ENCODE measurements around the gene MXD4. TPM values are rescaled to one million over a fixed set of nuclear protein-coding genes. Genes with fewer than 3 reads are reported as not detected.

Gene MXD4
- total RNA-seq, 6 donors from 2014 or later, result 50.1 to 135 (median 76.4) TPM

DNA sequence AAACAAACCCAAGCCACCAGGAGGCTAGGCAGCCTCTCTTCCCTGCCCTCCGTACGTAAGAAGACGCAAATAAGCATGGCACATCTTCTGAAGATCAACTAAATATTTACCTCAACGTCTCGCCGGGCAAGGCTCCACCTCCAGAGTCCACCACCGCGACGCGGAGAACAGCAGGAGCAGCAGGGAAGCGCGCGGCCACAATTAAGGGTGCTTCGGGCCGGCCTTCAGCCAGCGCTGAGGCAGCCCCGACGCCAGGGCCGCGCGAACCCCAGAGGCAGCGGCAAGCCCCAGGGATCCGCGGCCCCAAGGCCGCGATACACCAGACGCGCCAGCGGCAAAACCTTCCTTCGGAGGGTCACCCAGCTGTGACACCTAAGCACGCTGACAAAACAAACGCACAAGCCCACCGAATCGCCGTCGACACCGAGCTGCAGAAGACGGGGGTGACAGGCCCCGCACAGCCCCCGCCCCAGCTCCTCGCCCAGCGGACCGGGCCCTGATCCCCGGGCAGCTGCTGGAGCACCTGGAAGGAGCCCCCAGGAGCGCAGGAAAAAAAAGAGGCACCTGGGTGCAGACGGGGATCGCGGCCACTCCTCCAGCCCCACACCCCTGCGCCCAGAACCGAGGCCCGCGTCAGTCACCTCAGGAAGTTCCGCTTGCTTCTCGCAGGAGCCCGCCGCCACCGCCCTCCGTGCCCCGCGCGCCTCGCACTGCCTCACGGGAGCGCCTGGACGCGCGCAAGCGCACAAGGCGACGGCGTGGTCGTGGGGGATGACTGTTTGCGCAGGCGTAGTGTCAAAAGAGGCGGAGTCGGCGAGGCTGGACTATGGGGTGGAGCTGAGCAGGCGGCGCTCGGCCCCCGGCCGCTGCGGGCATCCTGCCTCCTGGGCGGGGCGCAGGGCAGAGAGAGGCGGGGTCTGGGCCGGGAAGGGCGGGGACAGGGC lies 20.2 kb downstream of the MXD4 start, which contains the start of the genes HAUS3 and POLN:
HAUS3 (minus strand) TSS at position 712 of the 944 bp plus-strand sequence. CDS start 1,175 bp downstream, outside the sequence.
POLN (minus strand) TSS at position 712 of the 944 bp plus-strand sequence. CDS start 12,890 bp downstream, outside the sequence.
- peaks cover 53 to 78% (median 63%) of the 10 kb centered on the region in 4 donors for H3K4me1 ChIP-seq
- 0 to 1% methylated on average over 18 to 47 of the region's 88 CpGs for WGBS, 2 donors

DNA sequence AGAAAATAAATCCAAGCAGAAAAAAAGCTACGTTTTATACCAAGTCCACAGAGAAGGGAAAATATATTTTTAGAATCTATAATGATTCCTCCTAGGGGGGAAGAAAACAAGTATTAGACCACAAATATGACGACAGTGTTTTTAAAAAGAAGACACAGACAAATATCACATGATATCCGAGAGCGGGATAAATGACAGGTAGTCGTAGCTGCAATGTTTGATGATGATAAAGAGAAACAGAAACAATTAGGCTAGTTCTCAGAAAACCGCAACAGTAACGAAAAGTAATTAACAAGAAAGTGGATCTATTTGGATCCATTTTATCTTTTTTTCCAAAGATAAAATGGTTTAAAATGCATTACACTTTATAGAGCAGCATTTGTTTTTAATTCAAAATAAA lies 20.9 kb downstream of the MXD4 start:
- no peaks in the 10 kb centered on the region for H3K9me3 ChIP-seq
- H3K36me3 ChIP-seq, result peaks cover 0 to 10% (median 0%) of the 10 kb centered on the region in 4 donors
- peak overlapping the region in 3 of 4 donors; percentile 84 to 90 (median 86) for H3K27ac ChIP-seq
- TF ChIP-seq, protein P1, sequence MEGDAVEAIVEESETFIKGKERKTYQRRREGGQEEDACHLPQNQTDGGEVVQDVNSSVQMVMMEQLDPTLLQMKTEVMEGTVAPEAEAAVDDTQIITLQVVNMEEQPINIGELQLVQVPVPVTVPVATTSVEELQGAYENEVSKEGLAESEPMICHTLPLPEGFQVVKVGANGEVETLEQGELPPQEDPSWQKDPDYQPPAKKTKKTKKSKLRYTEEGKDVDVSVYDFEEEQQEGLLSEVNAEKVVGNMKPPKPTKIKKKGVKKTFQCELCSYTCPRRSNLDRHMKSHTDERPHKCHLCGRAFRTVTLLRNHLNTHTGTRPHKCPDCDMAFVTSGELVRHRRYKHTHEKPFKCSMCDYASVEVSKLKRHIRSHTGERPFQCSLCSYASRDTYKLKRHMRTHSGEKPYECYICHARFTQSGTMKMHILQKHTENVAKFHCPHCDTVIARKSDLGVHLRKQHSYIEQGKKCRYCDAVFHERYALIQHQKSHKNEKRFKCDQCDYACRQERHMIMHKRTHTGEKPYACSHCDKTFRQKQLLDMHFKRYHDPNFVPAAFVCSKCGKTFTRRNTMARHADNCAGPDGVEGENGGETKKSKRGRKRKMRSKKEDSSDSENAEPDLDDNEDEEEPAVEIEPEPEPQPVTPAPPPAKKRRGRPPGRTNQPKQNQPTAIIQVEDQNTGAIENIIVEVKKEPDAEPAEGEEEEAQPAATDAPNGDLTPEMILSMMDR (IDR thresholded peaks at IDR 0.05), result no peak
- TF ChIP-seq EP300 (IDR thresholded peaks at IDR 0.05) (no peak), POLR2A (IDR thresholded peaks at IDR 0.05) (no peak), POLR2AphosphoS5 (IDR thresholded peaks at IDR 0.05) (no peak)
- H3K27me3 ChIP-seq, result no peaks in the 10 kb centered on the region
- H3K4me3 ChIP-seq, result peak overlapping the region in 3 of 4 donors; percentile 84 to 100 (median 99)
- DNase-seq (no peak), ATAC-seq (ENCODE audit: low FRiP score in 2 of 2) (no peak)
- WGBS, 2 donors, result 5 to 8% methylated on average over 7 of the region's 7 CpGs
- H3K4me1 ChIP-seq, result peaks cover 53 to 73% (median 61%) of the 10 kb centered on the region in 4 donors

More for the DNA sequence above, 20.2 kb downstream of the MXD4 start, which contains the start of the genes HAUS3 and POLN:
- Histone ChIP-seq H3K4me3 (peak within 1 kb of the TSS; percentile 84 to 100 (median 95)), H3K27me3 (no peaks in the 10 kb centered on the region), H3K9me3 (no peaks in the 10 kb centered on the region), H3K36me3 (peaks cover 0 to 3% (median 0%) of the 10 kb centered on the region in 4 donors), H3K27ac (peak within 1 kb of the TSS; percentile 82 to 90 (median 85))
- peak; percentile 99 for DNase-seq
- ATAC-seq (ENCODE audit: low FRiP score in 2 of 2), result peak; percentile 99
- TF ChIP-seq, protein P1 (IDR thresholded peaks at IDR 0.05), result peak in 1 of 6 experiments; percentile 2
- TF ChIP-seq EP300 (IDR thresholded peaks at IDR 0.05) (no peak), POLR2AphosphoS5 (IDR thresholded peaks at IDR 0.05) (peak; percentile 82 to 97), POLR2A (IDR thresholded peaks at IDR 0.05) (peak in 3 of 4 donors; percentile 43 to 92 (median 75))

DNA sequence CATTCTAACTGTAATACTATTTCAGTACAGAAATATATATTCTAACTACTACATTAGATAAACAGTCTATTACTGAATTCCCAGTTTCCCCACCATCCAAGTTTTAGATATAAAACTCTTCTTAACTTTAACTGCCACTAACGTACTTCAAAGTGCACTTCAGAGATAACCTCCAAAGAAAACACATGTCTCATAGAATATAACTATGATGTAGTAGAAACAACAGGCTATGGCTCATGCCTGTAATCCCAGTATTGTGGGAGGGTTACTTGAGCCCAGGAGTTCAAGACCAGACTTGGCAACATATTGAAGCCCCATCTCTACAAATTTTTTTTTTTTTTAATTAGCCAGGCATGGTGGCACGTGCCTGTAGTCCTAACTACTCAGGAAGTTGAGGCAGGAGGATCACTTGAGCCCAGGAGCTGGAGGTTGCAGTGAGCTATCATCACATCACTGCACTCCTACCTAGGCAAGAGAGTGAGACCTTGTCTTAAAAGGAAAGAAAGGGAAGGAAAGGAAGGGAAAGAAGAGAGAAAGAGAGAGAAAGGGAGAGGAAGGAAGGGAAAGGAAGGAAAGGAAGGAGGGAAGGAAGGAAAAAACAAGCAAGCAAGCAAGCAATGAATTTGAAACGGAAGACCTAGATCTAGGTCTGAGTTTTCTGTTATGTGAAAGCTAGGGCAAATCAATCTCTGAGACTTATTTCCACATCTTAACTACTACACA lies 24.8 kb downstream of the MXD4 start:
- H3K27me3 ChIP-seq, result no peaks in the 10 kb centered on the region
- WGBS, 2 donors, result 41 to 60% methylated on average over 3 of the region's 3 CpGs
- DNase-seq (no peak), ATAC-seq (ENCODE audit: low FRiP score in 2 of 2) (no peak)
- no peaks in the 10 kb centered on the region for H3K9me3 ChIP-seq
- H3K4me1 ChIP-seq, result peaks cover 26 to 43% (median 31%) of the 10 kb centered on the region in 4 donors
- TF ChIP-seq POLR2A (IDR thresholded peaks at IDR 0.05), result no peak
- TF ChIP-seq POLR2AphosphoS5 (IDR thresholded peaks at IDR 0.05), result no peak
- no peak for TF ChIP-seq EP300 (IDR thresholded peaks at IDR 0.05)
- TF ChIP-seq, protein P1 (IDR thresholded peaks at IDR 0.05), result no peak
- no peak overlapping the region for H3K4me3 ChIP-seq
- peaks cover 0 to 28% (median 7%) of the 10 kb centered on the region in 4 donors for H3K36me3 ChIP-seq
- no peak overlapping the region for H3K27ac ChIP-seq

DNA sequence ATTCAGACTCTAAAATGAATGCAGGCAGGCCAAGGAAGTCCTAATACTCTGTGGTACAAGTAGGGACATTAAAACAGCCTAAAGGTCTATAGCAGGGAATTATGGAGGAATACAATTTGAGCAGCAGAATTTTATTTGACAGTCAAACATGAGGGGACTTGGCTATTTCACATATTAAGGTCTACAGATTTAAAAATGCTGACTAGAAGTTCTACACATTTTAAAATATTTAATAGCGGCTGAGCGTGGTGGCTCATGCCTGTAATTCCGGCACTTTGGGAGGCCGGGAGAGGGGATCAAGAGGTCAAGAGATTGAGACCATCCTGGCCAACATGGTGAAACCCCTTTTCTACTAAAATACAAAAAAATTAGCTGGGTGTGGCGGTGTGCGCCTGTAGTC lies 30.8 kb downstream of the MXD4 start:
- ATAC-seq (ENCODE audit: low FRiP score in 2 of 2) (no peak), DNase-seq (no peak)
- WGBS, 2 donors, result 96 to 98% methylated on average over 6 of the region's 6 CpGs
- TF ChIP-seq, protein P1 (IDR thresholded peaks at IDR 0.05), result no peak
- TF ChIP-seq EP300 (IDR thresholded peaks at IDR 0.05) (no peak), POLR2A (IDR thresholded peaks at IDR 0.05) (no peak), POLR2AphosphoS5 (IDR thresholded peaks at IDR 0.05) (no peak)
- Histone ChIP-seq H3K9me3 (no peaks in the 10 kb centered on the region), H3K27me3 (no peaks in the 10 kb centered on the region), H3K4me1 (no peaks in the 10 kb centered on the region), H3K36me3 (peaks cover 0 to 35% (median 11%) of the 10 kb centered on the region in 4 donors), H3K4me3 (no peak overlapping the region), H3K27ac (no peak overlapping the region)

Measured in upper lobe of left lung (tissue), 6 donors.